Skeletal muscle tissue (tissue), 4 donors: ENCODE measurements around the gene PJA2. TPM values are rescaled to one million over a fixed set of nuclear protein-coding genes. Genes with fewer than 3 reads are reported as not detected.

ENCODE experiments used
- H3K27ac ChIP-seq: one replicate; pipeline ENCODE4 v1.7.0; 2013; ENCODE audit warnings: mild to moderate bottlenecking, low read depth, low read length, inconsistent platforms
- H3K27me3 ChIP-seq, 3 donors: one replicate each; pipeline ENCODE4 v1.7.0; 2013; ENCODE audit warnings: low read length in 3 of 3; ENCODE audit not compliant: control insufficient read depth in 3 of 3, insufficient read depth in 3 of 3
- H3K36me3 ChIP-seq, 3 donors: one replicate each; pipeline ENCODE4 v1.7.0; 2013; ENCODE audit warnings: low read length in 3 of 3; ENCODE audit not compliant: control insufficient read depth in 3 of 3, insufficient read depth in 3 of 3
- H3K4me1 ChIP-seq, 3 donors: one replicate each; pipeline ENCODE4 v1.7.0; 2013; ENCODE audit warnings: low read length in 3 of 3, mild to moderate bottlenecking in 3 of 3; ENCODE audit not compliant: control insufficient read depth in 3 of 3, insufficient read depth in 3 of 3
- H3K4me3 ChIP-seq, 3 donors: one replicate each; pipeline ENCODE4 v1.7.0; 2013; ENCODE audit warnings: low read length in 3 of 3
- H3K9ac ChIP-seq, 3 donors: one replicate each; pipeline ENCODE4 v1.7.0; 2013; ENCODE audit warnings: low read length in 3 of 3, mild to moderate bottlenecking in 3 of 3, moderate library complexity in 2 of 3, low read depth in 1 of 3
- H3K9me3 ChIP-seq, 3 donors: one replicate each; pipeline ENCODE4 v1.7.0; 2013; ENCODE audit warnings: low read length in 3 of 3; ENCODE audit not compliant: control insufficient read depth in 3 of 3
- total RNA-seq: library from RNA; depleted of rRNA; stranded (reverse); fragments of >200 nt; gene quantifications from one replicate; pipeline ENCODE4 v1.2.3, GENCODE V29; 2014
- donor health status: Osteomylitis.

The PJA2 gene
- total RNA-seq = 94.5 TPM

GRCh38 chr5:109409844-109410388 is at the start of gene PJA2:
TSS of gene PJA2 (minus strand) at chr5:109409974. CDS start at chr5:109383433, 26,541 bp downstream.
- Histone ChIP-seq H3K27ac (peak within 1 kb of the TSS; percentile 93), H3K27me3 (no peaks in the 10 kb centered on the region), H3K4me1 (peaks cover 8 to 19% (median 12%) of the 10 kb centered on the region in 3 donors), H3K4me3 (peak within 1 kb of the TSS; percentile 95 to 96 (median 95)), H3K9ac (peak within 1 kb of the TSS; percentile 97 to 98 (median 98)), H3K36me3 (no peaks in the 10 kb centered on the region), H3K9me3 (no peaks in the 10 kb centered on the region)

GRCh38 chr5:109455598-109456096 is 45.9 kb upstream of the PJA2 start:
- Histone ChIP-seq H3K36me3 (no peaks in the 10 kb centered on the region), H3K4me3 (no peak overlapping the region), H3K27me3 (no peaks in the 10 kb centered on the region), H3K27ac (peak overlapping the region; percentile 57), H3K9ac (peak overlapping the region in 2 of 3 donors; percentile 7 to 11), H3K9me3 (no peaks in the 10 kb centered on the region), H3K4me1 (peaks cover 0 to 11% (median 5%) of the 10 kb centered on the region in 3 donors)

- H3K4me1 ChIP-seq = peaks cover 0 to 11% (median 5%) of the 10 kb centered on the region in 3 donors
- H3K9me3 ChIP-seq = no peaks in the 10 kb centered on the region
- no peaks in the 10 kb centered on the region for H3K36me3 ChIP-seq
- no peaks in the 10 kb centered on the region for H3K27me3 ChIP-seq
- peak overlapping the region in 1 of 3 donors; percentile 11 for H3K9ac ChIP-seq
- peak overlapping the region; percentile 57 for H3K27ac ChIP-seq
- H3K4me3 ChIP-seq = peak overlapping the region; percentile 2 to 27 (median 25)
These were observed 45.1 kb upstream of the PJA2 start for GRCh38 chr5:109454731-109455505.

- Histone ChIP-seq H3K4me3 (no peak overlapping the region), H3K36me3 (no peaks in the 10 kb centered on the region), H3K27ac (no peak overlapping the region), H3K4me1 (peaks cover 0 to 11% (median 5%) of the 10 kb centered on the region in 3 donors), H3K9me3 (no peaks in the 10 kb centered on the region), H3K27me3 (no peaks in the 10 kb centered on the region), H3K9ac (no peak overlapping the region)
These were observed 43.5 kb upstream of the PJA2 start for GRCh38 chr5:109453251-109453650.

- Histone ChIP-seq H3K27me3 (no peaks in the 10 kb centered on the region), H3K4me3 (no peak overlapping the region), H3K9me3 (no peaks in the 10 kb centered on the region), H3K27ac (no peak overlapping the region), H3K4me1 (peaks cover 0 to 11% (median 5%) of the 10 kb centered on the region in 3 donors), H3K9ac (no peak overlapping the region), H3K36me3 (no peaks in the 10 kb centered on the region)
These were observed 42.9 kb upstream of the PJA2 start for GRCh38 chr5:109452661-109453060.

- Histone ChIP-seq H3K4me3 (no peak overlapping the region), H3K27me3 (no peaks in the 10 kb centered on the region), H3K27ac (no peak overlapping the region), H3K9me3 (no peaks in the 10 kb centered on the region), H3K36me3 (no peaks in the 10 kb centered on the region), H3K4me1 (peaks cover 0 to 11% (median 5%) of the 10 kb centered on the region in 3 donors), H3K9ac (no peak overlapping the region)
These were observed 41.4 kb upstream of the PJA2 start for GRCh38 chr5:109451146-109451545.

- H3K27me3 ChIP-seq = no peaks in the 10 kb centered on the region
- no peak overlapping the region for H3K4me3 ChIP-seq
- no peak overlapping the region for H3K27ac ChIP-seq
- peaks cover 0 to 4% (median 0%) of the 10 kb centered on the region in 3 donors for H3K4me1 ChIP-seq
- H3K36me3 ChIP-seq = no peaks in the 10 kb centered on the region
- no peaks in the 10 kb centered on the region for H3K9me3 ChIP-seq
- no peak overlapping the region for H3K9ac ChIP-seq
These were observed 40.5 kb upstream of the PJA2 start for GRCh38 chr5:109450129-109450877.

- Histone ChIP-seq H3K4me1 (no peaks in the 10 kb centered on the region), H3K9me3 (no peaks in the 10 kb centered on the region), H3K27ac (no peak overlapping the region), H3K4me3 (no peak overlapping the region), H3K9ac (no peak overlapping the region), H3K36me3 (no peaks in the 10 kb centered on the region), H3K27me3 (no peaks in the 10 kb centered on the region)
These were observed 39.1 kb upstream of the PJA2 start for GRCh38 chr5:109448838-109449237.

GRCh38 chr5:109439590-109439989 is 29.8 kb upstream of the PJA2 start:
- Histone ChIP-seq H3K9ac (no peak overlapping the region), H3K4me1 (no peaks in the 10 kb centered on the region), H3K36me3 (no peaks in the 10 kb centered on the region), H3K27ac (no peak overlapping the region), H3K4me3 (no peak overlapping the region), H3K9me3 (no peaks in the 10 kb centered on the region), H3K27me3 (no peaks in the 10 kb centered on the region)
